Naive thymus-derived CD8-positive, alpha-beta T cell (primary cell): ENCODE measurements around the gene DFFA. TPM values are rescaled to one million over a fixed set of nuclear protein-coding genes. Genes with fewer than 3 reads are reported as not detected.
"Not testable (repeated sequence)": the region's sequence is repeated elsewhere in the genome, so short reads cannot be mapped to it uniquely, and the experiment has no call there.

Source experiments
- ATAC-seq, 2 donors: fragments of 150-1000 bp; cut with Tn5 transposase in 1 of 2; sonication (Bioruptor Pico), chemical (Tn5 transposase) in 1 of 2; 1 replicate in 1 of 2; 2 replicates in 1 of 2; pipeline ENCODE4 v1.10.0; 2021; ENCODE audit warnings: mild to moderate bottlenecking in 2 of 2, moderate library complexity in 2 of 2
- POLR2A ChIA-PET: fragments of 350-600 bp; sonication (Branson Sonifier 250); formaldehyde crosslinking; loops from one replicate; lab custom pipeline; 2021; ENCODE audit warnings: antibody characterized with exemption; lab: Charles Lee
- DNase-seq, 10 donors: peaks; one replicate each; pipeline versions ENCODE4 v3.0.0 to v3.0.0-alpha.2; 2020 to 2022
- H3K27ac Mint-ChIP-seq, 10 donors: one replicate each; pipeline ENCODE4 v1.8.0; 2020 to 2022; ENCODE audit warnings: mild to moderate bottlenecking in 10 of 10, mixed read lengths in 10 of 10, moderate library complexity in 4 of 10, inconsistent platforms in 1 of 10
- H3K27me3 Mint-ChIP-seq, 5 donors: one replicate each; pipeline ENCODE4 v1.8.0; 2021 to 2022; ENCODE audit warnings: mixed read lengths in 5 of 5
- H3K36me3 Mint-ChIP-seq, 3 donors: one replicate each; pipeline ENCODE4 v1.8.0; 2020 to 2022; ENCODE audit warnings: mixed read lengths in 3 of 3, mild to moderate bottlenecking in 2 of 3, inconsistent platforms in 1 of 3
- H3K4me1 Mint-ChIP-seq, 4 donors: one replicate each; pipeline ENCODE4 v1.8.0; 2021 to 2022; ENCODE audit warnings: mixed read lengths in 4 of 4
- H3K4me3 Mint-ChIP-seq, 10 donors: one replicate each; pipeline ENCODE4 v1.8.0; 2020 to 2022; ENCODE audit warnings: mild to moderate bottlenecking in 10 of 10, mixed read lengths in 10 of 10, moderate library complexity in 6 of 10, inconsistent platforms in 1 of 10
- H3K9me3 Mint-ChIP-seq, 9 donors: one replicate each; pipeline ENCODE4 v1.8.0; 2020 to 2022; ENCODE audit warnings: mixed read lengths in 9 of 9, mild to moderate bottlenecking in 3 of 9, inconsistent platforms in 1 of 9, moderate library complexity in 1 of 9
- polyA plus RNA-seq, 3 donors: library from polyadenylated mRNA; unstranded; fragments of 300-500 nt; fragmentation: Illumina TruSeq; gene quantifications; one replicate each; pipeline ENCODE4 v1.2.3, GENCODE V29; 2021
- total RNA-seq, 8 experiments: library from RNA in 2 of 8; stranded (reverse) in 2 of 8; gene quantifications; one replicate each; pipeline ENCODE4 v1.2.3 and lab custom pipeline; 2021 to 2026

Gene DFFA
- total and polyA plus RNA-seq, 5 experiments from 2014 or later, result 18.4 to 42.6 (median 30.2) TPM

DNA sequence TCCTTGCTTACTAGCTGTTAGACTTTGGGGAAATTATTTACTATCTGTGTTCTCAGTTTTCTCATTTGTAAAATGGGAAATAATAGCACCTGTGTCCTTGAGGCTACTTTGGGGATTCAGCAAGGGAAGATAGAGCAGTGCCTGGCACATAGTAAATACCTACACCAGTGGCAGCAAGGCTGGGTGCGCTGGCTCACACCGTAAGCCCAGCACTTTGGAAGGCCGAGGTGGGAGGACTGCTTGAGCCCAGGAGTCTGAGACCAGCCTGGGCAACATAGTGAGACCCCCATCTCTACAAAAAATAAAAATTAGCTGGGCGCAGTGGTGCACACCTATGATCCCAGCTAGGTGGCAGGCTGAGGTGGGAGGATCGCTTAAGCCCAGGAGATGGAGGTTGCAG lies 50.7 kb downstream of the DFFA start:
- POLR2A ChIA-PET, result no interaction called here
- Mint-ChIP-seq H3K9me3 (no peaks in the 10 kb centered on the region), H3K4me1 (no peaks in the 10 kb centered on the region), H3K27me3 (no peaks in the 10 kb centered on the region), H3K36me3 (peaks cover 0 to 39% (median 18%) of the 10 kb centered on the region in 3 donors), H3K4me3 (no peak overlapping the region), H3K27ac (peak overlapping the region in 1 of 10 donors; percentile 33)
- ATAC-seq (no peak), DNase-seq (no peak)

GRCh38 chr1:10419351-10419750 lies 53.0 kb downstream of the DFFA start:
- peaks cover 0 to 9% (median 4%) of the 10 kb centered on the region in 4 donors for H3K4me1 Mint-ChIP-seq
- H3K27me3 Mint-ChIP-seq, result no peaks in the 10 kb centered on the region
- no peaks in the 10 kb centered on the region for H3K9me3 Mint-ChIP-seq
- peak overlapping the region in 1 of 10 donors; percentile 34 for H3K27ac Mint-ChIP-seq
- H3K36me3 Mint-ChIP-seq, result peaks cover 0 to 57% (median 21%) of the 10 kb centered on the region in 3 donors
- DNase-seq (no peak), ATAC-seq (no peak)
- H3K4me3 Mint-ChIP-seq, result no peak overlapping the region
- POLR2A ChIA-PET, result no interaction called here

DNA sequence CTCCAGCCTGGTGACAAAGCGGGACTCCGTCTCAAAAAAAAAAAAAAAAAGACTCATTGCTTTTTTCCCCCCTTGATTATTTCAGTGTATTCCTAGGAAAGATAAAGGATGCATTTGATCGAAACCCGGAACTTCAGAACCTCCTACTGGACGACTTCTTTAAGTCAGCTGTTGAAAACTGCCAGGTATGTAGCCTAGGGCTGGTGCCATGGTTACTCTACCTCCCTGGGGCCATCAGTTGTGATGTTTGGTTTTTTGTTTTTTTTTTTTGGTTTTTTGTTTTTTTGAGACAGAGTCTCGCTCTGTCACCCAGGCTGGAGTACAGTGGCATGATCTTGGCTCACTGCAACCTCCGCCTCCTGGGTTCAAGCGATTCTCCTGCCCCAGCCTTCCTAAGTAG lies 53.6 kb downstream of the DFFA start:
- ATAC-seq, H3K9me3 Mint-ChIP-seq, H3K27ac Mint-ChIP-seq, H3K4me3 Mint-ChIP-seq, H3K27me3 Mint-ChIP-seq, DNase-seq: not testable (repeated sequence)
- POLR2A ChIA-PET, result interaction anchor here (0.6 kb wide), 1 partner anchor 807 kb away, joined by 5 read pairs; no protein-coding TSS in a partner anchor
- peaks cover 0 to 63% (median 21%) of the 10 kb centered on the region in 3 donors for H3K36me3 Mint-ChIP-seq
- H3K4me1 Mint-ChIP-seq, result peaks cover 0 to 10% (median 4%) of the 10 kb centered on the region in 4 donors

DNA sequence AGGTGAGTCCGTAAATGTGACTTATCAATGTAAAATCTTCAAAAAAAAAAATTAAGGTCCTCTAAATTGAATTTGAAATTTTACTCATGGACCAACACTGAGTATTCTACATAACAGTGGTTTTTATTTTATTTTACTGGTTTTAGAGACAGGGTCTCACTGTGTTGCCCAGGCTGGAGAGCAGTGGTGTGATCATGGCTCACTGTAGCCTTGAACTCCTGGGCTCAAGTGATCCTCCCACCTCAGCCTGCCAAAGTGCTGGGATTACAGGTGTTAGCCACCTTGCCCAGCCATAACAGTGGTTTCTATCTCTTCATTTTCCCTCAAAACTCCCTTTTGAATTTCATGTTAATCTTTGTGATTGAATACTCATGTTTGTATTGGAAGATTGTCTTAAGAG lies 56.4 kb downstream of the DFFA start:
- H3K27me3 Mint-ChIP-seq, H3K4me3 Mint-ChIP-seq, DNase-seq, H3K9me3 Mint-ChIP-seq, POLR2A ChIA-PET, ATAC-seq: not testable (repeated sequence)
- H3K36me3 Mint-ChIP-seq, result peaks cover 0 to 90% (median 33%) of the 10 kb centered on the region in 3 donors
- H3K27ac Mint-ChIP-seq, result peak overlapping the region in 2 of 10 donors; percentile 11 to 57
- peaks cover 0 to 10% (median 4%) of the 10 kb centered on the region in 4 donors for H3K4me1 Mint-ChIP-seq

DNA sequence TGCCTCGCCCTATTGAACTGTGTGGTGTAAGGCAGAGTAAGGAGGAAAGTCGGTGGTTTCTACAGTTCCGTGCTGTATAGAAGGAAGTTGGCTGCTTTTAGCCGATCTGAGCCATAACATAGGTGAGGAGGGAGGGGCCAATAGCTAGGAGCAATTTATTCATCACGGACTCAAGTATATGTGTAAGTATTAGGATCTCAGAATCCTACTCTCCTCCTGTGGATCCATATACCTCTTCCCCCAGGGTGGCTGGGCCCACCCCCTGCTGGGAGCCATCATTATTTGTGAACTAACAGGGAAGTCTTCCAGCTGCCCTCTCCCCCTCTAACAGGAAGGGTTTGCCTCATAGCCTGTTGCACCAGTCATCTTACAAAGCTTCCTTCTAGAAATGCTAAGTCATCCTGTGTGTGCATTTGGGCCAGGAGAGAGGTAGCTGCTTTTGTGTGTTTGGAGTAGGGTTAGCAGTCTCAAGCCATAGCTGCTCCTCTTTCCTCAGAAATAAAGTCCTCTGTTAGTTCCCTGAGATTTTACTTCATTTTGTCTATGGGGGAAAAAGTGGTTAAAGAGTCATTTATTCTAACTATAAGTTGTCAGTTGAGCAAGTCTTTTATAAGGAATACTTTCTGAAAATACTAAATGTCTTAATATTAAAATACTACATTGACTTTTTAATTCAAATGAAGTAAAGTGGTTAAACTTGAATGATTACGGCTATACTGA lies 57.0 kb downstream of the DFFA start:
- POLR2A ChIA-PET, result no interaction called here
- no peaks in the 10 kb centered on the region for H3K27me3 Mint-ChIP-seq
- DNase-seq, result no peak
- no peaks in the 10 kb centered on the region for H3K9me3 Mint-ChIP-seq
- H3K27ac Mint-ChIP-seq, result peak overlapping the region in 8 of 10 donors; percentile 20 to 84 (median 70)
- H3K4me3 Mint-ChIP-seq, result no peak overlapping the region
- peaks cover 0 to 10% (median 4%) of the 10 kb centered on the region in 4 donors for H3K4me1 Mint-ChIP-seq
- H3K36me3 Mint-ChIP-seq, result peaks cover 0 to 91% (median 35%) of the 10 kb centered on the region in 3 donors
- peak in 1 of 2 donors; percentile 43 for ATAC-seq

- Mint-ChIP-seq H3K4me3 (no peak overlapping the region), H3K4me1 (peaks cover 0 to 2% (median 0%) of the 10 kb centered on the region in 4 donors), H3K27ac (no peak overlapping the region), H3K9me3 (no peaks in the 10 kb centered on the region), H3K27me3 (no peaks in the 10 kb centered on the region), H3K36me3 (peaks cover 0 to 89% (median 30%) of the 10 kb centered on the region in 3 donors)
- DNase-seq, result no peak
- POLR2A ChIA-PET, result no interaction called here
- no peak for ATAC-seq
Measured at GRCh38 chr1:10407201-10407600, 65.1 kb downstream of the DFFA start.

Other genes starting within 250 kb of the DFFA start
- 10 to 100 TPM; 42.2 to 46.6 TPM for gene PGD, start 73.5 kb downstream of the DFFA start, total RNA-seq
- 10 to 100 TPM; 41.4 to 52.8 (median 46.6) TPM for gene PGD, start 73.5 kb downstream of the DFFA start, polyA plus RNA-seq
- 1 to 10 TPM; 6.4 to 9.5 TPM for gene CENPS, start 42.1 kb downstream of the DFFA start, total RNA-seq
- gene CENPS, start 42.1 kb downstream of the DFFA start, polyA plus RNA-seq, result 10 to 100 TPM in 1 of 3 donors, 1 to 10 TPM in 2; 8.6 to 11.2 (median 9.4) TPM
- under 1 TPM in 1 of 2 experiments, not detected in 1; 0.44 TPM for gene CORT, start 22.5 kb downstream of the DFFA start, total RNA-seq
- under 1 TPM in 1 of 3 donors, not detected in 2; 0.22 TPM for gene CORT, start 22.5 kb downstream of the DFFA start, polyA plus RNA-seq
- gene PEX14, start 2.4 kb upstream of the DFFA start, total RNA-seq, result 10 to 100 TPM; 23.7 TPM
- 1 to 10 TPM; 3.3 to 5.5 (median 4.6) TPM for gene PEX14, start 2.4 kb upstream of the DFFA start, polyA plus RNA-seq